Coronary artery (tissue), 2 donors: ENCODE data around the gene MRM3.
"Not testable (repeated sequence)": the region's sequence is repeated elsewhere in the genome, so short reads cannot be mapped to it uniquely, and the experiment has no call there.

ENCODE experiments used
- DNase-seq: peaks from one replicate; pipeline ENCODE4 v3.0.0-alpha.2; 2017; ENCODE audit warnings: low spot score
- H3K27ac ChIP-seq, 2 donors: fragments of 200-600 bp; sonication (generic); one replicate each; pipeline ENCODE4 v1.5.1; 2016 to 2019
- H3K4me3 ChIP-seq: fragments of 200-600 bp; sonication (generic); 2 replicates; pipeline ENCODE4 v1.5.1; 2016; ENCODE audit warnings: mild to moderate bottlenecking, moderate library complexity
- CTCF ChIP-seq: fragments of 200-600 bp; sonication (generic); IDR thresholded peaks from one replicate; pipeline ENCODE4 v1.5.1; 2019; ENCODE audit warnings: antibody characterized with exemption

Gene MRM3

GRCh38 chr17:760371-760770 is 21.8 kb upstream of the MRM3 start:
- peak overlapping the region in 1 of 2 donors; percentile 38 for H3K27ac ChIP-seq
- no peak for DNase-seq

GRCh38 chr17:767076-767475 is 15.1 kb upstream of the MRM3 start:
- H3K4me3 ChIP-seq: no peak overlapping the region
- TF ChIP-seq CTCF: no peak

More at GRCh38 chr17:760371-760770, 21.8 kb upstream of the MRM3 start:
- no peak for TF ChIP-seq CTCF
- H3K4me3 ChIP-seq: no peak overlapping the region

GRCh38 chr17:773016-773415 is 9.1 kb upstream of the MRM3 start:
- H3K4me3 ChIP-seq: no peak overlapping the region
- H3K27ac ChIP-seq: no peak overlapping the region
- DNase-seq: no peak
- no peak for TF ChIP-seq CTCF

More at GRCh38 chr17:767076-767475, 15.1 kb upstream of the MRM3 start:
- DNase-seq: no peak
- H3K27ac ChIP-seq: no peak overlapping the region

GRCh38 chr17:773467-774312 is 8.5 kb upstream of the MRM3 start:
- no peak for TF ChIP-seq CTCF
- no peak for DNase-seq
- Histone ChIP-seq H3K27ac (no peak overlapping the region), H3K4me3 (no peak overlapping the region)

GRCh38 chr17:774313-774584 is 7.9 kb upstream of the MRM3 start:
- no peak overlapping the region for H3K27ac ChIP-seq
- DNase-seq: no peak
- no peak overlapping the region for H3K4me3 ChIP-seq
- no peak for TF ChIP-seq CTCF

- Histone ChIP-seq H3K4me3 (no peak overlapping the region), H3K27ac (no peak overlapping the region)
- no peak for TF ChIP-seq CTCF
- DNase-seq: no peak
Measured at GRCh38 chr17:778096-778495, 4.1 kb upstream of the MRM3 start.

- no peak for TF ChIP-seq CTCF
- Histone ChIP-seq H3K4me3 (no peak overlapping the region), H3K27ac (no peak overlapping the region)
- no peak for DNase-seq
Measured at GRCh38 chr17:784143-784542, 2.0 kb downstream of the MRM3 start.

- DNase-seq, H3K4me3 ChIP-seq, H3K27ac ChIP-seq: not testable (repeated sequence)
Measured at GRCh38 chr17:785901-786300, 3.7 kb downstream of the MRM3 start.
